ENCODE data around the gene RIPOR1.
A peak's percentile ranks its signal among the peaks of the same experiment; 100 is the strongest.

The RIPOR1 gene

GRCh38 chr16:67560827-67561342 is 32.3 kb downstream of the RIPOR1 start:
- TF ChIP-seq CTCF (IDR thresholded peaks at IDR 0.05; ENCODE audit: low read depth, low read length, missing control alignments): no peak
- DNase-seq (ENCODE audit: extremely low read depth, low read depth): no peak
- peak overlapping the region; percentile 61 for H3K4me3 ChIP-seq (replicated peaks; ENCODE audit: low read depth, low read length)

- TF ChIP-seq CTCF (IDR thresholded peaks at IDR 0.05; ENCODE audit: low read depth, low read length, missing control alignments): no peak
- peak overlapping the region; percentile 61 for H3K4me3 ChIP-seq (replicated peaks; ENCODE audit: low read depth, low read length)
- no peak for DNase-seq (ENCODE audit: extremely low read depth, low read depth)
Observed at GRCh38 chr16:67561501-67561823, 32.8 kb downstream of the RIPOR1 start.

- H3K4me3 ChIP-seq (replicated peaks; ENCODE audit: low read depth, low read length): peak overlapping the region; percentile 83
- no peak for TF ChIP-seq CTCF (IDR thresholded peaks at IDR 0.05; ENCODE audit: low read depth, low read length, missing control alignments)
- peak; percentile 82 for DNase-seq (ENCODE audit: extremely low read depth, low read depth)
Observed at GRCh38 chr16:67561824-67562525, 33.3 kb downstream of the RIPOR1 start.

GRCh38 chr16:67562526-67562917 is 33.9 kb downstream of the RIPOR1 start, which contains the start of gene CTCF:
CTCF (plus strand) TSS chr16:67562526; CDS start chr16:67610833, 48,307 bp downstream.
- H3K4me3 ChIP-seq (replicated peaks; ENCODE audit: low read depth, low read length): peak within 1 kb of the TSS; percentile 83
- peak; percentile 36 for DNase-seq (ENCODE audit: extremely low read depth, low read depth)

GRCh38 chr16:67562918-67563707 is 34.5 kb downstream of the RIPOR1 start:
- H3K4me3 ChIP-seq (replicated peaks; ENCODE audit: low read depth, low read length): peak overlapping the region; percentile 83
- no peak for DNase-seq (ENCODE audit: extremely low read depth, low read depth)
- peak; percentile 3 for TF ChIP-seq CTCF (IDR thresholded peaks at IDR 0.05; ENCODE audit: low read depth, low read length, missing control alignments)

More at GRCh38 chr16:67562526-67562917, 33.9 kb downstream of the RIPOR1 start, which contains the start of gene CTCF:
- peak; percentile 28 for TF ChIP-seq CTCF (IDR thresholded peaks at IDR 0.05; ENCODE audit: low read depth, low read length, missing control alignments)

- H3K4me3 ChIP-seq (replicated peaks; ENCODE audit: low read depth, low read length): peak overlapping the region; percentile 83
- peak; percentile 33 for DNase-seq (ENCODE audit: extremely low read depth, low read depth)
- TF ChIP-seq CTCF (IDR thresholded peaks at IDR 0.05; ENCODE audit: low read depth, low read length, missing control alignments): no peak
Observed at GRCh38 chr16:67563708-67564468, 35.3 kb downstream of the RIPOR1 start.

All from HFF-Myc (cell line).